ENCODE data around the gene ART5. TPM values are rescaled to one million over a fixed set of nuclear protein-coding genes. Genes with fewer than 3 reads are reported as not detected.
"Not testable (repeated sequence)": the region's sequence is repeated elsewhere in the genome, so short reads cannot be mapped to it uniquely, and the experiment has no call there.

The ART5 gene
- total RNA-seq, 2 experiments from 2014 or later = not detected

- no peaks in the 10 kb centered on the region for H3K9me3 ChIP-seq (ENCODE audit: low read length)
- no peak overlapping the region for H2AFZ ChIP-seq (ENCODE audit: low read length)
- no peaks in the 10 kb centered on the region for H3K4me1 ChIP-seq (ENCODE audit: insufficient read depth, low read length, poor library complexity, severe bottlenecking)
- intact Hi-C loops (cut with micrococcal nuclease; ENCODE audit: unreplicated experiment) = no loop called here
- no peak overlapping the region for H3K27ac ChIP-seq (ENCODE audit: low read depth, low read length, poor library complexity, severe bottlenecking)
- POLR2A ChIA-PET = no interaction called here
- no peaks in the 10 kb centered on the region for H3K9me2 ChIP-seq (ENCODE audit: insufficient read depth, low read length)
- H4K20me1 ChIP-seq (ENCODE audit: insufficient read depth, low read length) = no peaks in the 10 kb centered on the region
- no peak overlapping the region for H3K4me2 ChIP-seq (ENCODE audit: low read length)
- no TSS peak for BruUV-seq (replicated peaks)
- H3K4me3 ChIP-seq (ENCODE audit: low read depth, low read length, poor library complexity, severe bottlenecking) = no peak overlapping the region
- no peak for DNase-seq (ENCODE audit: low spot score)
- TF ChIP-seq EZH2phosphoT487 (IDR thresholded peaks at IDR 0.05; ENCODE audit: borderline replicate concordance, low read depth, low read length) (no peak), CTCF (conservative IDR thresholded peaks at IDR 0.05; ENCODE audit: low read length) (no peak)
- no peaks in the 10 kb centered on the region for H3K79me2 ChIP-seq (ENCODE audit: insufficient read depth, low read depth, low read length)
- no peaks in the 10 kb centered on the region for H3K36me3 ChIP-seq (ENCODE audit: insufficient read depth, low read length)
- CTCF ChIA-PET (ENCODE audit: unreplicated experiment) = interaction anchor here (0.6 kb wide), 1 partner anchor 45 kb away, joined by 3 read pairs; no protein-coding TSS in a partner anchor
Measured at GRCh38 chr11:3655547-3655946, 13.8 kb upstream of the ART5 start.

- POLR2A ChIA-PET; CTCF ChIA-PET (ENCODE audit: unreplicated experiment): not testable (repeated sequence)
Measured at GRCh38 chr11:3652514-3652913, 10.7 kb upstream of the ART5 start.

GRCh38 chr11:3649374-3649773 is 7.6 kb upstream of the ART5 start:
- H3K9me2 ChIP-seq (ENCODE audit: insufficient read depth, low read length); H3K9me3 ChIP-seq (ENCODE audit: low read length); POLR2A ChIA-PET; BruUV-seq (replicated peaks); H3K4me2 ChIP-seq (ENCODE audit: low read length); H3K4me3 ChIP-seq (ENCODE audit: low read depth, low read length, poor library complexity, severe bottlenecking); H3K27ac ChIP-seq (ENCODE audit: low read depth, low read length, poor library complexity, severe bottlenecking); DNase-seq (ENCODE audit: low spot score); H3K36me3 ChIP-seq (ENCODE audit: insufficient read depth, low read length); H2AFZ ChIP-seq (ENCODE audit: low read length); CTCF ChIA-PET (ENCODE audit: unreplicated experiment); H3K4me1 ChIP-seq (ENCODE audit: insufficient read depth, low read length, poor library complexity, severe bottlenecking); intact Hi-C loops (cut with micrococcal nuclease; ENCODE audit: unreplicated experiment); H3K79me2 ChIP-seq (ENCODE audit: insufficient read depth, low read depth, low read length); H4K20me1 ChIP-seq (ENCODE audit: insufficient read depth, low read length): not testable (repeated sequence)

More at GRCh38 chr11:3652514-3652913, 10.7 kb upstream of the ART5 start:
- H3K4me1 ChIP-seq (ENCODE audit: insufficient read depth, low read length, poor library complexity, severe bottlenecking); H3K27ac ChIP-seq (ENCODE audit: low read depth, low read length, poor library complexity, severe bottlenecking); H3K79me2 ChIP-seq (ENCODE audit: insufficient read depth, low read depth, low read length); H3K4me3 ChIP-seq (ENCODE audit: low read depth, low read length, poor library complexity, severe bottlenecking); BruUV-seq (replicated peaks); H3K4me2 ChIP-seq (ENCODE audit: low read length); intact Hi-C loops (cut with micrococcal nuclease; ENCODE audit: unreplicated experiment); H3K36me3 ChIP-seq (ENCODE audit: insufficient read depth, low read length); H3K9me2 ChIP-seq (ENCODE audit: insufficient read depth, low read length); H3K9me3 ChIP-seq (ENCODE audit: low read length); H2AFZ ChIP-seq (ENCODE audit: low read length); H4K20me1 ChIP-seq (ENCODE audit: insufficient read depth, low read length); DNase-seq (ENCODE audit: low spot score): not testable (repeated sequence)

- H3K4me1 ChIP-seq (ENCODE audit: insufficient read depth, low read length, poor library complexity, severe bottlenecking); H3K27ac ChIP-seq (ENCODE audit: low read depth, low read length, poor library complexity, severe bottlenecking); H3K9me3 ChIP-seq (ENCODE audit: low read length); H2AFZ ChIP-seq (ENCODE audit: low read length); H3K9me2 ChIP-seq (ENCODE audit: insufficient read depth, low read length); H3K4me2 ChIP-seq (ENCODE audit: low read length); H3K79me2 ChIP-seq (ENCODE audit: insufficient read depth, low read depth, low read length); BruUV-seq (replicated peaks); POLR2A ChIA-PET; intact Hi-C loops (cut with micrococcal nuclease; ENCODE audit: unreplicated experiment); H4K20me1 ChIP-seq (ENCODE audit: insufficient read depth, low read length); H3K36me3 ChIP-seq (ENCODE audit: insufficient read depth, low read length); H3K4me3 ChIP-seq (ENCODE audit: low read depth, low read length, poor library complexity, severe bottlenecking); CTCF ChIA-PET (ENCODE audit: unreplicated experiment); DNase-seq (ENCODE audit: low spot score): not testable (repeated sequence)
Measured at GRCh38 chr11:3648843-3649242, 7.1 kb upstream of the ART5 start.

Data from OCI-LY7 (cell line).